ENCODE data around the gene MRPL36. TPM values are rescaled to one million over a fixed set of nuclear protein-coding genes. Genes with fewer than 3 reads are reported as not detected.
"Not testable (repeated sequence)": the region's sequence is repeated elsewhere in the genome, so short reads cannot be mapped to it uniquely, and the experiment has no call there.

MRPL36 gene
- total RNA-seq, 1 donor from 2014 or later = 38.0 TPM

DNA sequence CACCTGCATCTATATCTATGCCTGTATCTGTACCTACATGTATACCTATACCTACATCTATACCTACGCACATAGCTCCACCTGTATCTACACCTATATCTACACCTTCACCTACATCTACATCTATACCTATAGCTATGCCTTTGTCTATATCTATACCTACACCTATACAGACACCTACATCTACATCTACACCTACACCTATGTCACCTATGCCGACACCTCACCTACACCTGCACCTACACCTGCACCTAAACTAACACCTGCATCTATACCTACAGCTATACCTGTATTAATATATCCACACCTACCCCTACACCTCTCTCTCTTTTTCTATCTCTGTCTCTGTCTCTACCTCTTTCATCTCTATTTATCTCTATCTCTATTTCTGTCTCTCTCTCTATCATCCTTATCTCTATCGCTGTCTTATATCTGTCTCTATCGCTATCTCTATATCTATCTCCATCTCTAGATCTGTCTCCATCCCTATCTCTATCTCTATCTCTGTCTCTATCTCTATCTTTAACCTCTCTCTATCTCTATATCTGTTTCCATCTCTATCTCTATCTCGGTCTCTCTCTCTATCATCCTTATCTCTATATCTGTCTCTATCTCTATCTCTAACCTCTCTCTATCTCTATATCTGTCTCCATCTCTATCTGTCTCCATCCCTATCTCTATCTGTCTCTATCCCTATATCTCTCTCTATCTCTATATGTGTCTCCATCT is 45.2 kb upstream of the MRPL36 start:
- Mint-ChIP-seq H3K9me3 (no peaks in the 10 kb centered on the region), H3K27ac (no peak overlapping the region), H3K4me1 (no peaks in the 10 kb centered on the region)

DNA sequence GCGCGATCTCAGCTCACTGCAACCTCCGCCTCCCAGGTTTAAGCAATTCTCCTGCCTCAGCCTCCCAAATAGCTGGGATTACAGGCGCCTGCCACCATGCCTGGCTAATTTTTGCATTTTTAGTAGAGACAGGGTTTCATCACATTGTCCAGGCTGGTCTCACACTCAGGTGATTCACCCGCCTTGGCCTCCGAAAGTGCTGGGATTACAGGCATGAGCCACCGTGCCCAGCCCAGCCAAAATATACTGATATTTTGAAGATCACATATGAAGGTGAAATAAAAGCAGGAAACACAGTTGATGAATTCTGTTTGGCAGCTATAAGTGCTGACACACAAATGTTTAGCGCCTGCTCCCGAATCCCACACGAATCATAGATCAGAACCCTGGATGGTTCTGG is 44.1 kb upstream of the MRPL36 start:
- not testable (repeated sequence) for DNase-seq (ENCODE audit: low spot score in 2 of 2, unreplicated experiment in 2 of 2); H3K4me1 Mint-ChIP-seq; H3K4me3 Mint-ChIP-seq; H3K9me3 Mint-ChIP-seq; H3K27ac Mint-ChIP-seq; H3K36me3 Mint-ChIP-seq
- H3K27me3 Mint-ChIP-seq (ENCODE audit: low read depth) = peaks cover 34% of the 10 kb centered on the region

More for the DNA sequence above, 45.2 kb upstream of the MRPL36 start:
- DNase-seq (ENCODE audit: low spot score in 2 of 2, unreplicated experiment in 2 of 2) = no peak
- Mint-ChIP-seq H3K4me3 (no peak overlapping the region), H3K27me3 (ENCODE audit: low read depth) (peaks cover 39% of the 10 kb centered on the region), H3K36me3 (no peaks in the 10 kb centered on the region)
- TF ChIP-seq, protein P1, sequence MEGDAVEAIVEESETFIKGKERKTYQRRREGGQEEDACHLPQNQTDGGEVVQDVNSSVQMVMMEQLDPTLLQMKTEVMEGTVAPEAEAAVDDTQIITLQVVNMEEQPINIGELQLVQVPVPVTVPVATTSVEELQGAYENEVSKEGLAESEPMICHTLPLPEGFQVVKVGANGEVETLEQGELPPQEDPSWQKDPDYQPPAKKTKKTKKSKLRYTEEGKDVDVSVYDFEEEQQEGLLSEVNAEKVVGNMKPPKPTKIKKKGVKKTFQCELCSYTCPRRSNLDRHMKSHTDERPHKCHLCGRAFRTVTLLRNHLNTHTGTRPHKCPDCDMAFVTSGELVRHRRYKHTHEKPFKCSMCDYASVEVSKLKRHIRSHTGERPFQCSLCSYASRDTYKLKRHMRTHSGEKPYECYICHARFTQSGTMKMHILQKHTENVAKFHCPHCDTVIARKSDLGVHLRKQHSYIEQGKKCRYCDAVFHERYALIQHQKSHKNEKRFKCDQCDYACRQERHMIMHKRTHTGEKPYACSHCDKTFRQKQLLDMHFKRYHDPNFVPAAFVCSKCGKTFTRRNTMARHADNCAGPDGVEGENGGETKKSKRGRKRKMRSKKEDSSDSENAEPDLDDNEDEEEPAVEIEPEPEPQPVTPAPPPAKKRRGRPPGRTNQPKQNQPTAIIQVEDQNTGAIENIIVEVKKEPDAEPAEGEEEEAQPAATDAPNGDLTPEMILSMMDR (IDR thresholded peaks at IDR 0.05; ENCODE audit: unreplicated experiment) = no peak

DNA sequence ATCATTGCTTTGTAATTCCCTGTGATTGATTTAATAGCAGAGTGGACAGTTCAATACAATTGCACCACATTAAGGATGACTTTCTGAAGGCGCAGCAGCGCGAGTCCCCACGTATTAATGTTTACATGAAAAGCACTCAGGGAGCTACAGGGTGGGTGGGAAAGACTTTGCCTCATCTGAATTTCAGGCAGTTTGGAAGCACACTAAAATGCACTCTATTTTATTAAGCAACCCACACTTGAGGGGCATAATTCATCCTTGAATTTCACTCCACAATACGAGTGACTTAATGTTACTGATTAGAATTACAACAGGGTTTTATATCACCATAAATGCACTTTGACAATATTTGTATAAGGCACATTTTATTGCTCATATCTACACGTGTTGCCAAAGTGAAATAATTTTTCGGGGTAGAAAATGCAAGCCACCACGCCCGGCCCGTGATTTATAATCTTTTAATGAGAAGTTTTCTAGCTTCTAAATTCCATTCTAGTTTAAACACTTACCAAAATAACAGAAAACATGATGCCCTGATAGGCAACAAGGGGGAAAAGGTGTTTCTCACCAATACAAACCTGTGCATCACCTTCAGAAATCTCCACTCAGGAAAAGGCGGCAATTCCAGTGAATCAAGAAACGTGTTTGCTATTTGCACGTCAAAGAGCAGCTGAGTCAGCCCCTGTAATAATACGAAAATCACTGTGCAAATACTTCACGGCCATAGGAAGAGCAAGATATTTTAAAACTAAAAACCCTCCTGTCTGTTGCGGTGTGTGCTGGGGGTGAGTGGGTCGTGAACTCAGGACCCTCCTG is 42.6 kb upstream of the MRPL36 start:
- H3K27me3 Mint-ChIP-seq (ENCODE audit: low read depth) = peaks cover 22% of the 10 kb centered on the region

DNA sequence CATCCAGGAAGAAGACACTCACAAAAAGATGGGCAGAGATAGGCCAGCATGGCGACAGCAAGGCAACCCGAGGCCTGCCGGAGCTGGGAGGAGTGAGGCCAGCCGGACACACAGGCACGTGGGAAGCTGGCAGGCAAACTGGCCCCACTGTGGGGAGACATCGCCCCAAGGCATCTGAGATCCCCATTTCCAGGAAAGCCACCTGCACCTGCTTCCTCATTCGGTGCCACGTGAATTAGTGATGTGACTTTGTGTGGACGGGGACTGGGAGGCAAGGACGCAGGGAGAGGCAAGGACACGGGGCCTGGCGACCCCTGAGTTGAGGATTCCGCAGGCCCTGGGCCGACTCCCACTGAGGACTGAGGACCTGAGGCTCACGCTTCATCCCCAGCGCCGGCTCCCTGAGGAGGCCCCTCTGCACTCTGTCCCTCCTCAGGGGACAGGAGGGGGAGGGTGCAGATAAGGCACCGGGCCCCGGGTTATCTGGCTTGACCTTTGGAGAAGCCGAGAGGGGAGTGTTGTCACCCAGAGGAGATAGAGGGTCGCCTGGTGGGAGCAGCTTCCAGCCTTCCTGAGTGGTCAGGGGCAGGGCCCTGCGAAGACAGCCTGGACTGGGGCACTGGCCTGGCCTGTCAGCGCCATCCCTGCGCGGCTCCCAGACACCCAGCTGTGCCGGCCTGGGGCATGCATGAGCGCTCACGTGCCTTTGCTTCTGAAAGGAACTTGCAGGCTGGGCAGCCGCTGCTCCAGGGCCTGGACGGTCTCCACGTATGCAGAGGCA is 41.3 kb upstream of the MRPL36 start:
- Mint-ChIP-seq H3K27ac (no peak overlapping the region), H3K9me3 (no peaks in the 10 kb centered on the region), H3K4me1 (peaks cover 7% of the 10 kb centered on the region), H3K27me3 (ENCODE audit: low read depth) (peaks cover 21% of the 10 kb centered on the region), H3K4me3 (no peak overlapping the region), H3K36me3 (no peaks in the 10 kb centered on the region)
- TF ChIP-seq, protein P1 (IDR thresholded peaks at IDR 0.05; ENCODE audit: unreplicated experiment) = no peak
- DNase-seq (ENCODE audit: low spot score in 2 of 2, unreplicated experiment in 2 of 2) = no peak

More for the DNA sequence above, 42.6 kb upstream of the MRPL36 start:
- no peak overlapping the region for H3K4me3 Mint-ChIP-seq
- H3K36me3 Mint-ChIP-seq = no peaks in the 10 kb centered on the region
- no peak overlapping the region for H3K27ac Mint-ChIP-seq
- H3K4me1 Mint-ChIP-seq = no peaks in the 10 kb centered on the region
- TF ChIP-seq, protein P1 (IDR thresholded peaks at IDR 0.05; ENCODE audit: unreplicated experiment) = no peak
- no peaks in the 10 kb centered on the region for H3K9me3 Mint-ChIP-seq
- no peak for DNase-seq (ENCODE audit: low spot score in 2 of 2, unreplicated experiment in 2 of 2)

DNA sequence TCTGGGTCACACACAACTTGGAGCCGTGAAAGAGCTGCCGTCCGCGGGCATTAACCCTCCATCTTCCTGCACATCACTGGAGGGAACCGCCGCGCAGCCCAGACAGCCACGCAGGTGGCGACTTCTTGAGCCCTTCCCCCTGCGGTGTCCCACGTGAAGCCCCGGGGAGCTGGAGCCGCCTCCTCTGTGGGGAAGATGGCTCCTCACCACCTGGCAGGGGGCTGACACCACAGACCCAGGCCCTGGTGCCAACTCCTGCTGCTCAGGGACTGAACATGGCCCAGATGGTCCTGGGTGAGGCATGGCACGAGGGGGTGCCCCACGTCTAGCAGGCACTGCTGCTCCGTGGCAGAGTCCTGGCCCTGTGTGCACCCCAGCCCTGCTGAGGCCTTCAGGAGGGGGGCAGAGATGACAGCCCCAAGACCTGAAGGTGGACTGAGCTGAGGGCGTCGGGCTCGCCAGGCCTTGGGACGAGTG is 40.5 kb upstream of the MRPL36 start:
- TF ChIP-seq, protein P1 (IDR thresholded peaks at IDR 0.05; ENCODE audit: unreplicated experiment) = no peak
- Mint-ChIP-seq H3K27me3 (ENCODE audit: low read depth) (peaks cover 27% of the 10 kb centered on the region), H3K4me3 (no peak overlapping the region), H3K36me3 (no peaks in the 10 kb centered on the region), H3K4me1 (peaks cover 7% of the 10 kb centered on the region), H3K9me3 (no peaks in the 10 kb centered on the region), H3K27ac (no peak overlapping the region)
- DNase-seq (ENCODE audit: low spot score in 2 of 2, unreplicated experiment in 2 of 2) = no peak

All from mesothelial cell of epicardium (in vitro differentiated cells).